Ramos (cell line): ENCODE data around the gene SDC1.

Experiments used
- in situ Hi-C: fragments of 300-500 bp; cut with MboI; formaldehyde crosslinking; loops from one replicate; pipeline ENCODE4 v1.14.3; 2022; ENCODE audit warnings: low sequenced_read_pairs; ENCODE audit not compliant: unreplicated experiment

SDC1 gene

DNA sequence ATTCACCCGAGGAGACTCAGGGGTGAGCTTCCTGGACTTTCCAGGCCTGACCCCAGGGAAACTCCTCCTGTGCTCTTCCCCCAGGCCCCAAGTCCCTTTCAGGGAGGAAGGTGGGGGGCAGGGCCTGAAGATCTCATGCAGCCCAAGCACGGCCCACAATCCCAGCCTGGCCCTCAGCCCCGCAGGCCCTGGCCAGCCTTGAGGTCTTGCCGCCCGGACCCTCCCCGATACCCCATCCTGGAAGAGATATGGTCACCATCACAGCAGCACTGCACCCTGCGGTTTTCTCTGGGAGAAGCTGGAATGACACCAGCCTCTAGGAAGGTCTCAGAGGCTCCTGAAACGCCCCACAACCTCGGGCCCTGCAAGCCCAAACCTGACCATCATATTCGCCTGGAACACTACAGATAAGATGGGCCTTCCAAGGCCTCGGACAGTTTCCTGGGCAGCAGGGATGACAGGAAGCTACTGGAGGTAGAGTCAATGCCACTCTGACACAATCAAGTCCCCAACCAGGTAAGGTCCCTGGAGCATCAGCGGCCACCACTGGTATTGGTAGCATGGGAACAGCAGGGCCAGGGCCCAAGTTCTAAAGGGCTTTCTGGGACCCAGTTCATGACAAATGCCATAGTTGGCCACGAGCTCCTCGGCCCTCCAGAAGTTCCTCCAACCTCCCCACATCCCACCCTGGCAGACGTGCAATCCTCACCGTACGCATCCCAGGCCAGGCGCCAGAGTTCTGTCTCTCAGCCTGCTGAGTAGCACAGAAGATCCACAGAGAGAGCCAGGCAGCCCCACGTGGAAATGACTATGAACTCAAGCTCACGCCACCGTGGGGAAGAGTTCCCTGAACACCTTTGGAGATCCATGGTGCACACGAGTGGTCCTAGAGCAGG lies 8.6 kb downstream of the SDC1 start:
- in situ Hi-C loops: no loop called here

DNA sequence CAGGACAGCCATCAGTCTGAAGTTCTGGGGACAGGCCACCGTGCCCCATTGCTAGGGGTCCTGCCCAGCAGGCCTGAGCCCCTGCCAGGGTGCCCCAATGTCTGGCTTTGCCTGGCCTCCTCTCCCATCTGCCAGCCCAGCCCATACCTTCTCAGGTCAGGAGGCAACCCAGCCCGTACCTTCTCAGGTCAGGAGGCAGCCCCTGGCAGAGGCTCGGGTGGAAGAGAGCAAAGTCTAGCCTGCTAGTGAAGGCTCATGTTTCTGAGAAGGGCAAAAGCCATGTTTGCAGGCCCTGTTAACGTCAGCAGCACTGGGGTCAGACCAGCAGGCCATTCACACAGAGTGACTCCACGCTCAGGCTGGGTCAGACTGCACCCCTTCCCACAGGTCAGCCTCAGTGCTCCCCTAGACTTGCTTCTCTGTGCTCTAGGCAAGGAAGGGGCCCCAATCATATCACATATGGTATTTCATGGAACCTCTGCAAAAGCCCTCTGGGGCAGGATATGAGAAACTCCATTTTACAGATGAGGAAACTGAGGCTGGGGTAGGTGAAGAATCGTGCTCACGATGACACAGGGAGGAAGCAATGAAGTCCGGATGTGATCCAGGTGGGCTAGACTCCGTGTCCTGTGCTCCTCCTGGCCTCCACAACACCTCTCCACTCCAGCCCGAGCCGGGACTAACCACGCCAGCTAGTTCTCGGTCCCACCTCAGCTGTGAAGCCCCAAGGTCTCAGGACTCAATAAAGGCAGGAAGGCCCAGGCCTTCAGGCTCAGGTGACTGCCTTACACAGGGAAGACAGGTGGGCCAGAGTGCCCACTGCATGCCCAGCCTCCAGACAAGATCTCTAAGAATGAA lies 9.5 kb downstream of the SDC1 start:
- in situ Hi-C loops: no loop called here

DNA sequence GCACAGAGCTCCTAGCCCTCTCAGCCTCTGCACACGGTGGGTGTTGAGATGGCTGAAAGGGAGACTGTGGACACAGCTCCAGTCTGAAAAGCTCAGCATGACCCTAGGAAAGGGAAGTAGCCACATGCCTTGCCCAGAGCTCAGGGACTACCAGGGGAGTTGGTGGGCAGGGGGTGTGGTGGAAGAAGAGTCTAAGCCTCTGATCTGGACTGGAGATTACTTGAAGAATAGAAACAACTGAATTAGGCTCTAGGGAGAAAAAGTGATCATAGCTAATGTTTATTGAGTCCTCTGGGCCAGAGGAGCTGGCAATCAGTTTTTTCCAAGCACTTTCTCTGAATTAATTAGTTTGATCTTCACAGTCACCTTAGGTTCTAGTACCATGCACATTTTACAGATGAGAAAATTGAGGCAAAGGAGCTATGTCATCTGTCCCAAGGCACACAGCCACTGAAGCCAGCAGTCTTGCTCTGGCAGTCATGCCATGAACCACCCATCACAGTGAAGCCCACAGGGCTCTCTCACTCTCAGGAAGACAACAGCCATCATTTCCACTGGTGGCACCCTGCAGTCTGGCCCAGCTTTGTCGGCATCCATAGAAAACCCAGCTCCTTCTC lies 10.3 kb downstream of the SDC1 start:
- in situ Hi-C loops: no loop called here

DNA sequence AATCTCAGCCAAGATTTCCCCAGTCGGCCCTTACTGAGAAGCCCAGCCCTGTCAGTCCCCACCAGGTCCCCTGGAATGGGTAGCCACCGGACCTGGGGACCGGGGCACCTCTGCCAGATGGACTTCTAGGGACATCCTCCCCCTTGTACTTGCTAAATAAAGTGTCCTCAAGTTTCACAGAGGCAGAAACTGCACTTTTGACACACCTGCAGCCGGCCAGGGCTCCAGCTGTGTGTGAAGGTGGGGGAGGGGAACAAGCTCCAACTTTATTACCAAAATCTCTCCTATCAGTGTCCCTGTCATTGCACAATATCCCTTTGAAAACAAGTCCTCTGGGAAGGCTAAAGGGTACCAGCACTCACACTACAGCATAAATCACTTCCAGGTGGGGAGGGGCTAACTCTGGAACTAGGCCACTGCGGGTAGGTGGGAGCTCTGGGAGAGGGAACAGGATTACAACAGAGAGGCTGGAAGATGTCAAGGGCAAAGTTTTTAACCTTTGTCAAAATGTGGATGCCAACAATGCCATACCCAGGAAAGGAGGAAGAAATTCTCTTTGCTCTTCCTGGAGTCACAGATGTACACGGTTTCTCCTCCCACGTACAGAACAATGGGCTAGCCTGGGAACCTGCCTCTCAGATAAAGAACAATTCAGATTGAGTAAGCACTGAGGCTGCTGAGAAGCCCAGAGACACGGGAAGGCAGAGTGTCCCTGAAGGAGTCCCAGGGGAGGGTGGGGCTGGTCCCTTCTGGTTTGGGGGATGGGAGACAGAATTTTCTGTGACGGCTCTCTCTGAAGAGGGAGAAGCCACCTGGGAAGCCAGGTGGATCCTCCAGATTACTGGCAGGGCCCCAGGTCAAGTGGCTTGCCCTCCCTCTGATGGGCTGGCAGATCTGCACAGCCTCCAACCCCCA lies 11.0 kb downstream of the SDC1 start:
- in situ Hi-C loops: no loop called here

DNA sequence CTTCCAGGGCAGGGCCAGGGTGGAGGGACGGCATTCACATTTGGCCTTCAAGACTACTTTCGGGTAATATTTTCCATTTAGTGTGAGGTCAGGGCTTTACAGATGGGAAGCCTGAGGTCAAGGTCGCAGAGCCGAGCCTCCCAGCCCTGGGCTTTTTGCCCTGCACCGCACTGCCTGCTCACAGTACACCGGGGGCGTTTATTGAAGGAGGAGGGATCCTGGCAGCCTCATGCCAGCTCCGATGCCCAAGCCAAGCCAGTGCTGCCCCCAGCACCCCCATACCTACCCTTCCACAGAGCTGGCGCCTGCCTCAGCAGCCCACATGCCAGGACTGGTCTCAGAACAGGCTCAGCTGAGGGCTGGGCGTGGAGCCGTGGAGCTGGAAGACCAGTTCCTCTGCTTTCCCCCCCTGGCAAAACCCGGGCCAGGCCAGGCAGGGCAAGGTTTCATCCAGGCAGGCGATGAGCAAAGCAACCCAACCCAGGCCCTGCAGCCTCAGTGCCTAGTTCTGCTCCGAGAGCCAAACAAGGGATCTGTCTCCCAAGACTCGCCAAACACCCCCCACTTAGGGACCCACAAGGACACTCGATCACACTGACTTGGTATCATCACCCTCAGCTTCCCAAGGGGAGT lies 11.9 kb downstream of the SDC1 start:
- in situ Hi-C loops: no loop called here

DNA sequence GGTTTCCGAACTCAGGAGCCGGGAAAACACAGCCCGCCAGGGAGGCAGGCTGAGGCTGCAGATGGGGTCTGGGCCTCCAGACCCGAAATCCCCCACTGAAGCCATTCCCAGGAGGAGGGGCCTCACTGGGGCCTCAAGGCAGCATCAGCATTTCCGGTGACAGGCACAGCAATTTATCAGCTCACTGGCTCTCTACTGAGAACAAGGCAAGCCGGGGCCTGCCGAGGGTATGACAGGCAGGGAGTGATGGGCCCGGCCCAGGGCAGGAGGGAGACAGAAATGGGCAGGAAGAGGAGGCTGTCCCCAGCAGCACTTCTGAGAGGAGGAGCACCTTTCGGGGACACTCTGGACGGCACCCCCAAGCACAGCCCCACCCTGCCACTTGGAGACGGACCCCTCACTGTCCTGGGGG lies 12.5 kb downstream of the SDC1 start:
- in situ Hi-C loops: no loop called here

DNA sequence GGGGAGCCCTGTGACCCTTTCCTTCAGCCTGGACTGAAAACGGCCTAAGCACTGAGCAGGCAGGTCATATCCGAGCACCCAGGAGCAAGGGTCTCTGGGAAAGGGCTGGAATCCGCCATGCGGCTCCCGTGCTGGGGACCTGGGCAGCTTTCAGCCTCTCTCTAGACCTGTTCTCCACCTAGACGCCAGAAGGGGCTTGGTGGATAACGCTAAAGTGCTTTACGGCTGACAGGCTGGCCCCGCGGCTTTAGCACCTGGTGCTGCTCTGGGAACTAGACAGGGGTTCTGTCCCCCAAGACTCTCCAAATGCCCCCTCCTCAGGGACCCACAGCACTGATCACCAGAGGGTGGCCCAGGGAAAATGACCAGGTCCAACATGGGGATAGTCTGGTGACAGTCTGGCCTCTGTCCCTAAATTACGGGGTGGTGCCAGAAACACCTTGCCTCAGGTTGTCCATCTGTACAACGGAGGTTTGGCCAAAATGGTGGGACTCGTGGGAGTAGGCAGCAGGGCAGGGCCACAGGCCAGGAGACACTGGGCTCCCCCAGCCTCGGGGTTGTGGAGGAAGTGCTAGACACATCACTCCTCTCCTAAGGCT lies 13.0 kb downstream of the SDC1 start:
- in situ Hi-C loops: no loop called here

DNA sequence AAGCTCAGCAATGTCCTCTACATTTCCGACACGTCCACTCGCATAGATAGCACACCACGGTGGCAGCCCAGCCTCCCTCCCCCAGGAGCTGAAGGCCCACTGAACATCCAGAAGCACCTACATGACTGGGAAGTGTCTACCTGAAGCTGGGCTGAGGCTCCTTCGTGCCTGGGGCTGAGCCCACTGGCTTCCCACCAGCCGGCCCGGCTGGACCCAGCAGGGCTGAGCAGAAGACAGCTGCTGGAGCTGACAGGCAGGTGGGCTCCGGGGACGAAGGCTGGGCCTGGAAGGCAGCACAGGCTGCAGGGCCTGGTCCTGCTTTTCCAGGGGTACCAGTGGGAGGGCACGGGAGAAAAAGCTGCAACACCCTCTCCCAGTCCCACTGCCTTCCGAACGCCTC lies 13.5 kb downstream of the SDC1 start:
- in situ Hi-C loops: no loop called here

DNA sequence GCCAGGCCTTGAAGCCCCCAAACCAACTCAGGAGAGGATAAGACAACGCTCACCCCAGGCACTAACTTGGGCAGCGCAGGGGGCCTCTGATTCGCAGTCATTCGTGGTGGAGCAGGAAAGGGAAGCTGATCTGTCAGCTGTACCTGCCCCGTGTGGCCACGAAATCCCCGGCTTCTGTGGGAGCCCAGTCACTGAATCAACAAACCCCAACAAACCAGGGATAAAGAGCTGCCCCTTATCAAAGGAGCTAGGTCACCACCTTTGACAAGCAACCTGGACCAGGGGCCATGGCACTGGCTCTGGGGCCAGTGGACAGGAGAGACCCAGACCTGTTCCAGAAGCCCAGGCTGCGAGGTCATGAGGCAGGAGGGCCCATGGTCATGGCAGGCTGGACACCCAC lies 14.5 kb downstream of the SDC1 start:
- in situ Hi-C loops: no loop called here

DNA sequence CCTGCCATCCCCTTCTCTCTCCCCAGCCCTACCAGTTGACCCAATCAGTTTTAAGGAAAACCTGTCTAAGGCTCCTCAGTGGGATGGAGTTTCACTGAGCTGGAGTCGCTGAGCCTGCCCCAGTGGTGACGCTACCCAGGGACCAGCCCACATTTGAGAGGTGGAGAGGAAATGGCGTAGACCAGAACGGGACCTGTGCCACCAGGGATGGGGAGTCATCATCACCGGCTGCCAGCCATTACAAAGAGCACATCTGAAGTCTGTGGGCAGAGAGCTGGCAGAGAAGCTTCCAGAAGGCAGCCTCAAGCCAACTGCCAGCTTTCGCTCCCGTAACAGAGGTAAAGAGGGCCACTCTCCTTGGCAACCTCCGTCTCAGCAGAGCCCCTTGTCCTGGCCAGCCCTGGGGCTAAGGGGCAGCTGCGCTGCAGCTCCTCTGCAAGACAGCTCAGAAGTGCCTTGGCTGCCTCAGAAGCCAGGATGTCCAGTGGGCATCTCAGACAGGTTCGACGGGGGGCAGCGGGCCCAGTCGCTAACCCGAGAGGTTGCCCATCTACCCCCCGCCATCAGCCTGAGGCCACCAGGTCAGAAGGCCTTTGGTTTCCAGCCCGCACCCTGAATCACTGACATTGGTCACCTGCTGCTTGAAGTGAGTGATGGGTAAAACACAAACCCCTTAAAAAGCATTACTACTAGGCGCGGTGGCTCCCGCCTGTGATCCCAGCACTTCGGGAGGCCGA lies 15.4 kb downstream of the SDC1 start:
- in situ Hi-C loops: no loop called here

DNA sequence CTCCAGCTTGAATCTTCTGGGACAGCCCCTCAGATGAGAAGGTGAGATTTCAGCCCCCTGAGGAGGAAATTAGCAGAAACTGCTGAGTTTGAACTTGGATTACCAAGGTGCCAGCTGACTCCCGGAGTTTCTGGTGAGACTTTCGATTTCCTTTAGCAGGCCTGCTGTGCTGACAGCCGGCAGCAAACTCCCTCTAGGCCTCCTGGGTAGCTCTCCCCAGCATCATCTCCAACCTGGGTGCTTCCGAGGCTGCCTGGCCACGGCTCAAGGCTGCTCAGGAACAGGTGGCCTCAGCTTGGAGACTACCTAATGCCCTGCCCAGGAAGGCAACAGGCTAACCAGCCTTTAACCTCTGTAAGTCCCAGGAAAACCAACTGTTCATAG lies 16.5 kb downstream of the SDC1 start:
- in situ Hi-C loops: no loop called here

DNA sequence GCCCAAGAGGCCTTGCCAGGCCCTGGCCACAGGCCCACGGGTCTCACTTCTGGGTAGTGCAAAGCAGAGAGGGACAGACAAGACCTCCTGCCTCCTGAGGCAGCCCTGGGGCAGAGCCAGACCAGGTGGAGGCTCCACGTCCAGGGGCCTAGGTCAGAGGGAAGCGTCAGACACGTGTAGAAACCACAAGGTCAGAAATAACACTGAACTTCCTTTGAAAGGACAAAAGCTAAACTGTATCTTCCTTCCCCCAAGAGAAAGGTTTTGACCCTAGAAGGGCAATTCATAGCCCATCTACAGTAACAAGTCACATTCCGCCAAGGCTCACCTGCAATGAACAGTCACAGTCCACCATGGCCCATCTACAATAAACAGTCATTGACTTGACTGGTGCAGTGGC lies 17.9 kb downstream of the SDC1 start:
- in situ Hi-C loops: no loop called here

DNA sequence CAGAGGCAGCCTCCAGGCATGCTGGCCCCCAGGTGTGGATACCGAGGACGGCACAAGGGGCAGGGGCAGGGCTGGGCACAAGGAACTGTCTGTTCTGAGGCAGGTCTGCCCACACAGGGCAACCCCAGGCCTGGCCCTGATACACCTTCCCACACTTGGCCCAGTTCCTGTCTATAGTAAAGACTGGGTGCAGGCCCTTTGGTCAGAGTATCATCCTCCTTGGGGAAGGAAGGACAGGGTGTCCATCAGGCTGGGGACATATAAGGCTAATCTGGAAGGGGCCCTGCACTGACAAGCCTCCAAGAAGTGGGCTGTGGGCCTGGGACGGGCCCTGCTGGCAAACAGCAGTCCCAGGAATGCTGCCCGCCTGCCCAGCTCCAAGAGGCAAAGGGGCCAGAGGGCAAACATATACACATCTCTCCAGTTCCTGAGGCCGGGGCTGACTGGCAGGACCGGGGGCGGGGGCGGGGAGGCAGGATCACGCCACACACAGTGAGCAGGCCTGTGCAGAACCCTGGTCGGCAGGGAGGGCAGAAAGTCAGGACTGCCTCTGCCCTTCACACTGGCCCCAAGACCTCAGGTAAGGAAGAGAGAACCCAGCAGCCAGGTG lies 18.9 kb downstream of the SDC1 start:
- in situ Hi-C loops: no loop called here

DNA sequence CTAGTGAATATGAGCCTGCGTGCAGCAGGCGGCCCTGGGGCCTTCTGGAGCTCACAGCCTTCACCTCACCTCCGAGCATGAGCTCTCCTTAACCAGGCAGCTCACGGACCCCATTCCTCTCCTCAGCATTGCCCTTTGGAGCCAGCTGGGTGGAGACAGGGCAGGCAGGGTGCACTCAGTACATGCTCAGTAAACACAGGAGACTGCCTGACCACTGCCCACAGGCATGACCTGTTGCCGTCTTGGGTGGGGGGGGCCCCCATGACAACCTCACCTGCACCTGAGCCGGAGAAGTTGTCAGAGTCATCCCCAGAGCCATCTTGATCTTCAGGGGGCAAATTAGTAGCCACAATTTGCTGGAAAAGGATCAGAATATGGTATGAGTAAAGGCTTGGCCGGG lies 19.9 kb downstream of the SDC1 start:
- in situ Hi-C loops: no loop called here

DNA sequence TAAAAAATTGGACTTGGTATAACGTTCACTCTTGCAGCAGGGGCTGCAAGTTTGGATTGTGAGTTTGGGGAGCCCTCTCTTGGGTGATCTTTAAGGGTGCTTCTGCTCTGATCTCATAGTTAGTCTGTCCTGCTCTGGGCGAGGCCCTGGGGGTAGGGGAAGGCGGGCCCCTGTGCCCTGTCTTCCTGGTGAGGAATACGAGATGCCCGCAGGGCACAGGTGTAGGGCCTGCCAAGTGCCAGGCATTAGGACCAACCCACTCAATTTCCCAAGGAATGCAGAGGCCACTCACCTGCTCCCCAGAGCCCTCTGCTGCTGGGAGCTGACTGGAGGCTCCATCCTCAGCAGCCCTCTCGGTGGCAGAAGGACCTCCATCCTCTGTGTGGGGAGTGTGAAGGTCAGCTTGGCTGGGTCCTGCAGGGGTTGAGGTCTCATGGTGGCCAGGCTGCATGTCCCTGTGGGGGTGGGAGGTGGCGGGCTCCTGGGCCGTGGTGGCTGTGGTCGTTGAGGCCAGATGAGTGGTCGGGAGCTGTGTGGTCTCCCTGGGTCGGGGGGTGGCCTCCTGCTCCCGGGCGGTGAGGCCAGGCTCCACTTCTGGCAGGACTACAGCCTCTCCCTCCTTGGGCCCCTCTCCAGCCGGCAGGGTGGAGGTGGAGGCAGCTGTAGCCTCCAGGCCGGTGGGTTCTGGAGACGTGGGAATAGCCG lies 21.3 kb downstream of the SDC1 start:
- in situ Hi-C loops: no loop called here

DNA sequence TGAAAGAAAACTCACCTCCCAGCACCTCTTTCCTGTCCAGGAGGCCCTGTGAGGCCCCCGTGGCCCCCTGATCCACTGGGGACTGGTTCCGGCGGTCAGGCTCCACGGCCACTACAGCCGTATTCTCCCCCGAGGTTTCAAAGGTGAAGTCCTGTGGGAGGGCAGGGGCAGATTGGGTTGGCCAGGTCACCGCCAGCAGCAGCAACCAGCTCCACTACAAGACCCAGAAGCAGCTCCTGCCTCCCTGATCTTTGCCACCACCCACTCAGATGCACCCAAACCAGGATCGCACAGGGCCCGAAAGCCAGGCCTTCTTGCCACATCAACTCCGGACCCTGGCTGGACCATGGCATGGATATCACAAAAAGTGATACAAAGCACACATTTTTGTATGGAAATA lies 21.9 kb downstream of the SDC1 start:
- in situ Hi-C loops: no loop called here

DNA sequence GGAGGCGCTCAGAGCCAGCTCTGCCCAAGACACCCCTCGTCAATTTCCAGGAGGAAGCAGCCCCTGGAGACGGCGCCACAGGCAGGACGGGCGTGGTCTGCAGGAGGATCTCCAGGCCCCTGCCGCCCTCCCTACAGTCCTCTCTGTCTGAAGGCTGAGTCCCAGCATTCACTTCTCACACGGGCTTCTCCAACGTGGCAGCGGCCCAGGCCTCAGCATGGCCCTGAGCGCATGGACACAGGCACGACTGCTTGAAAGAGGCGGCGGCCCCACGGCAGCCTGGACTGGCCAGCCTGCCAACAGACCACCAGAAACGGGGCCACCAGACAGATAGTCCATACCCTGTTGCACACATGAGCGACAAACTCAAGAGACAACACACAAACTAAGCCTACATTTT lies 23.3 kb downstream of the SDC1 start:
- in situ Hi-C loops: no loop called here
